CD4-positive, alpha-beta T cell treated with Interleukin-15 for 4 hours (primary cell): ENCODE data around the gene OMA1.

Experiments
- DNase-seq: peaks from one replicate; pipeline ENCODE4 v3.0.0-alpha.2; 2020; ENCODE audit warnings: low spot score

The OMA1 gene

GRCh38 chr1:58459911-58460310 lies 86.6 kb downstream of the OMA1 start:
- no peak for DNase-seq

GRCh38 chr1:58457023-58457635 lies 89.4 kb downstream of the OMA1 start:
- DNase-seq, result no peak

GRCh38 chr1:58456470-58456869 lies 90.1 kb downstream of the OMA1 start:
- no peak for DNase-seq

GRCh38 chr1:58454807-58455206 lies 91.7 kb downstream of the OMA1 start:
- no peak for DNase-seq

DNA sequence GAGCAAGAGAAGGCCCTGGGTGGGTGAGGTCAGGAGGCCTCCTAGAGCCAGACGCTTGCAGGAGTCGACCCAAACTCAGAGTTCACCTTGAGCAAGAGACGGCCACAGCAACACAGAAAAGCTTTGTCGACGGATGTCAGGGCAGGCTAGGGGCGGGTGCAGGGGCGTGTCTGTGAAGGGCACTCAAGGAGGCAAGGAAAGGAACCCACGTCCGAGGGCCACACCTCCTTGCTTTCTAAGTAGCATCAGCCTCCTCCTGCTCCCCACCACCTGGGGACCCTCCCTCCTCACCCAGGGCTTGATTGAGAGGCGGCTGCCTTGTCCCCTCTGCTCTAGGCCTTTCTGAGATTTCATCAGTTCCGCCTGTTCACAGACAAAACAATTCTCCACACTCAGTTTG lies 92.1 kb downstream of the OMA1 start:
- DNase-seq, result no peak

DNA sequence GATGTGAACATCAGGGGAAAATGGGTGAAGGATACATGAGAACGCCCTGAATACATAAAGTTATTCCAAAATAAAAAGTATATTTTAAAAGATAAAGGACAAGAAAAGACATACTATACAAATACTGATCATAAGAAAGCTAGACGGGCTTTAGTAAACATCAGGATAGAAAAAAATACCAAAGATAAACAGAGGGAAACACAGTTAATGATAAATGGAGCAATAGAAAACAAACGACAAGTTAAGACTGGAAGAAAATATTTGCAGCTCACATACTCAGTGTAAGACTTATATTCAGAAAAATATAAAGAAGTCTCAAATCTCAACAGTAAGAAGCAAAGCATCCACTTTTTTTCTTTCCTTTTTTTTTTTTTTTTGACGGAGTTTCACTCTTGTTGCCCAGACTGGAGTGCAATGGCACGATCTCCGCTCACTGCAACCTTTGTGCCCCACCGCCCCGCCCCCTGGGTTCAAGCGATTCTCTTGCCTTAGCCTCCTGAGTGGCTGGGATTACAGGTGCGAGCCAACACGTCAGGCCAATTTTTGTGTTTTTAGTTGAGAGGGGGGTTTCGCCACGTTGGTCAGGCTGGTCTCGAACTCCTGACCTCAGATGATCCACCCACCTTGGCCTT lies 94.8 kb downstream of the OMA1 start:
- no peak for DNase-seq

DNA sequence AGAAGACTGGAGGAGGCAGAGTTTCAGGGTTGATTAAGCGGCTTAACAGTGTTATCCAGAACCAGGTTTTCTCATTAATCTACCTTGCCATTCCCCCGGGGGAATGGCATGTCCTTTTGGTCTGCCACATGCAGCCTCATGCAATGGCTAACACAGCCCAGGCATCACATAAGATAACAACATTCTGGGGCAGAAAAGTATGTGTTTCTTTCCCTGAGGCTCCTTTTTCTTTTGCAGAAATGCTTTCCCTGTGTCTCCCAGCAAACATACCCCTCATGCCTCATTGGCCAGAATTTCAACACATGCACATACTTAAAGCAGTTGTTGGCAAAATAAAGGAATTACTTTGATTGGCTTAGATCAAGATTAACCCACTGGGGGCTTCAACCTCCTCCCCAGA lies 98.6 kb downstream of the OMA1 start:
- no peak for DNase-seq

- DNase-seq, result no peak
Observed at GRCh38 chr1:58447042-58447441, 99.5 kb downstream of the OMA1 start.

DNA sequence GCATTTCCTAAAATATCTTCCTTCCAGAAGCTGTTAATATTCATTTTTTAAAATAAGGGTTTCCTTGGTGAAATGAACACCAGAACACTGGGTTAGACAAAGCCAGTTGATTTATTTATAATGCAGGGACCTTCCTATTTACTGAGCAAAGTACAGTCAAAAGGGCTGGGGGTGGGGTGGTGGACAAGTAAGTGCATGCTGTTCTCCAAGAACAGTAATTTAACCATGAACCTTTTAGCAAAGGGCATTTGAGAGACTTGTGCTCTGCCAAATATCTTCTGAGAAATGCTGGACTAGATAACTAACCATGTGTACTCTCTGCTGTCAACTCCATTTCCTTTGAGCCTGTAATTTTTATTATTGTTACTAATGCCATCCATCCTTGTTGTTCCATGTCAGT lies 100.2 kb downstream of the OMA1 start:
- DNase-seq, result no peak

- no peak for DNase-seq
Observed at GRCh38 chr1:58443986-58444868, 102.3 kb downstream of the OMA1 start.

- no peak for DNase-seq
Observed at GRCh38 chr1:58442114-58442513, 104.4 kb downstream of the OMA1 start.

- DNase-seq, result no peak
Observed at GRCh38 chr1:58441699-58442098, 104.8 kb downstream of the OMA1 start.

DNA sequence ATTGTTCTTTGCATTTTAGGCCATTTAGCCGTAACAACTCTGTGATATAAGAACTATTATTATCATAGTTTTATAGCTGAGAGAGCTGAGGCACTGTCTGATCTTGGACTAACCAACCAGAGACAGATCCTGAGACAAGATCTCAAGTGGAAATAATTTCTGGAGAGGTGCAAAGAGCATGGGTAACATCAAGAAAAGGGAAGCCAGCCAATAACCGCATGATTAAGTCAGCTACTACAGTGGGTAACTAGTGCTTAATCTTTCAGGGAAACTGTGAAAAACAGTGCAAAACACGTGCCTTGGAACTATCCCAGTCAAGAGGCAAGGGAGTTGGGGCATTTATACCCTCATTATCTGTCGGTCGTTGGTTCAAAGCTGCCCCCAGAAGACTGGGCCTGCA lies 105.8 kb downstream of the OMA1 start:
- DNase-seq, result no peak

GRCh38 chr1:58439946-58440345 lies 106.6 kb downstream of the OMA1 start:
- no peak for DNase-seq

GRCh38 chr1:58438468-58438867 lies 108.1 kb downstream of the OMA1 start:
- no peak for DNase-seq

GRCh38 chr1:58437623-58438022 lies 108.9 kb downstream of the OMA1 start:
- no peak for DNase-seq

- DNase-seq, result no peak
Observed at GRCh38 chr1:58436615-58437297, 109.8 kb downstream of the OMA1 start.

GRCh38 chr1:58435376-58435775 lies 111.2 kb downstream of the OMA1 start:
- DNase-seq, result no peak

GRCh38 chr1:58434607-58435006 lies 111.9 kb downstream of the OMA1 start:
- DNase-seq, result no peak

DNA sequence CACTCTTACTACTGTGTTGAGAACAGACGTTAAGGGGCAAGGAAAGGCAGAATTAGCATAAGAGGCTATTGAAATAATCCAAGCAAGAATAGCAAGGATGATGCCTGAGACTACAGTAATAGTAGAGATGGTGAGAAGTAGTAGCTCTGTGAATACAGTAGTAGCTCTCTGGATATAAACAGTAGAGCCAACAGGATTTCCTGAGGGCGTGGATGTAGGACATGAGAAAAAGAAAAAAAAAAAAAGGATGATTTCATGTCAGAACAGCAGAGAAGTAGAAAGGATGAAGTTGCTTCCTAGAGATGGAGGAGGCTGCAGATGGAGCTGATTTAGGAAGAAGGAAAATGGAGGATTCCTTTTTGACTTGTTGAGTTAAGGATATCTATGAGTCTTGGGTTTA lies 112.3 kb downstream of the OMA1 start:
- DNase-seq, result no peak

- DNase-seq, result no peak
Observed at GRCh38 chr1:58432851-58433668, 113.5 kb downstream of the OMA1 start.
